Left renal cortex interstitium (tissue), 4 donors: ENCODE data around the gene SH2D2A. TPM values are rescaled to one million over a fixed set of nuclear protein-coding genes. Genes with fewer than 3 reads are reported as not detected.

Experiments used
- DNase-seq, 4 donors: peaks; one replicate each; pipeline ENCODE4 v3.0.0-alpha.2; 2013; ENCODE audit warnings: low read depth in 4 of 4, low spot score in 2 of 4, missing footprints in 1 of 4
- polyA plus RNA-seq, 4 donors: library from polyadenylated mRNA; unstranded; fragments of 120-200 nt; gene quantifications; one replicate each; pipeline ENCODE4 v1.2.1, GENCODE V29; 2013; ENCODE audit not compliant: insufficient read length in 4 of 4

The SH2D2A gene
- polyA plus RNA-seq, result 1 to 10 TPM in 2 of 4 donors, under 1 TPM in 2; 0.49 to 1.6 (median 1.0) TPM

- DNase-seq, result no peak
These were observed at the start of gene SH2D2A for GRCh38 chr1:156816561-156817328. SH2D2A (minus strand) TSS chr1:156816848; CDS start chr1:156816708, 140 bp downstream.

DNA sequence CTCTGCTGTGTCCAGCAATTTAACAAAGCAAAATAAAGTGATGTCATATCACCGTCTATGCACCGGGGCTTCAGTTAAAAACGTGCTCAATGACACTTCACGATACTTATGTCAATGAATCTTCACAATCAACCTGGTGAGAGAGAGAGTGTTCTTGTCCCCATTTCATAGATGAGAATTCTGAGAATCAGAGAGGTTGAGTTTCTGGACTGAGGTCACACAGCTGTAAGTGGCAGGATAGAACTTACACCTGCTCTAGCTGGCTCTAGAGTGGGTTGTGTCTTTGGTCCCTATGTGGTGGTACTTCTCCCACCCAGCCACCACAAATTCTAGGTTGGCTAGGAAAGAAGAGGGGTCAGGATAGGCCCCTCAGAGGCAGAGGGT is 49.2 kb upstream of the SH2D2A start:
- DNase-seq, result no peak

- DNase-seq, result no peak
These were observed 48.6 kb upstream of the SH2D2A start for GRCh38 chr1:156865258-156865657.

GRCh38 chr1:156864796-156865195 is 48.1 kb upstream of the SH2D2A start:
- no peak for DNase-seq

GRCh38 chr1:156863631-156864030 is 47.0 kb upstream of the SH2D2A start:
- no peak for DNase-seq

- no peak for DNase-seq
These were observed 46.5 kb upstream of the SH2D2A start for GRCh38 chr1:156862997-156863599.

GRCh38 chr1:156862584-156862983 is 45.9 kb upstream of the SH2D2A start:
- no peak for DNase-seq

GRCh38 chr1:156860628-156861423 is 44.2 kb upstream of the SH2D2A start, which contains the start of gene NTRK1:
NTRK1 (plus strand) TSS chr1:156860865; CDS start chr1:156860935, 70 bp downstream.
- no peak for DNase-seq

- no peak for DNase-seq
These were observed 43.5 kb upstream of the SH2D2A start for GRCh38 chr1:156860113-156860627.

DNA sequence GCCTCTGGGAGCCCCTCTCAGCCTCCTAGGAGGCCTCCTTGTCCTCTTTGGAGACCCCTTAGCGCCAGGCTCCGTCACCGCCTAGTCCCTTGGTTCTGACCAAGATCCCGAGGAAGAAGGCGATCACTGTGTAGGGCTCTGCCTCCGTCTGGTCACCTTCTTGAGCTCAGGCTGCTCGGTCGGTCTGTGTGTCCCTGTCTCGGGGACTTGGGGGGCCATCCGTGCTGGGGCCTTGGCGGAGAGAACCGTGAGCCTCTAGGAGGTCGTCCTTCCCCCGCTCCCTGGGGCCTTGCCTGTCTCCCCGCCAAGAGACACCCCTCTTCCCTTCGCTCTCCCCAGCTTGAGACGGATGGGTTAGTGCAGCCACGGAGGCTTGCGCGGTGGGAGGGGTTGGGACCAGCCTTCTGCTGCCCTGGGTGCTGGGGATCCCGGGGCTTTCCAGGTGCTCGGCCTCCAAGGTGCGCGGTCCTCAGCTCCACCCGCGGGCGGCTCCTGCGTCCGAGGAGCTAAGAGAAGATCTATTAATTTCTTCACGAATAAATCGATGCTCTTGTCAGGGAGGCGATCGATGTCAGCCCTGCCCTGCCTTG is 43.0 kb upstream of the SH2D2A start:
- DNase-seq, result no peak

DNA sequence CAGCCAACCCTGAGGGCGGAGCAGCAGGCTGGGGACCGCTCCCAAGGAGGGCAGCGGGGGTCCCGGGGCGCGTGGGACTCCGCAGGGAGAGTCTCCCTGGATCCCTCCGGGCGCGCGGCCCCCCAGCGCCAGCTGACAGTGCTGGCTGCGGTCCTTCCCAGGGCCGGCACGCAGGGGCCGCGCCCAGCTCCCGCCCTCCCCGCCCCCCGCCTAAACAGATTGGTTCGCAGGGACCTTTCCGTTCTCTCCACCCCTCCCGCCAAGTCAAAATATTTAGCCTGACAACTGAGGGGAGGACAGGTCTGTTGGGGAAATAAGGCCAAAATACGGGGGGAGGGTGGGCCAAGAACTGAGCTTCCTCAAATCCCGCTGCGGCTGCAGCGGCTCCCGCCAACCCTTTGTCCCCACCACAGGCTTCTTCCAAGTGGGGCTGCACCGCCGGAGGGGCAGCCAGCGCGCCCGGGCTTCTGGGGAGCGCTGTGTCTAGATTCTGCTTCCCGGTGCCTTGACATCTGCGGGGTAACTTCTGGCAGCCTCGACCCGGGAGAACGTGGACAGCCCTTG is 42.4 kb upstream of the SH2D2A start, which contains the start of gene INSRR:
Gene INSRR, minus strand, starts transcription at position 159 of the 564 bp plus-strand sequence. CDS start 496 bp downstream, outside the sequence.
- DNase-seq, result no peak

DNA sequence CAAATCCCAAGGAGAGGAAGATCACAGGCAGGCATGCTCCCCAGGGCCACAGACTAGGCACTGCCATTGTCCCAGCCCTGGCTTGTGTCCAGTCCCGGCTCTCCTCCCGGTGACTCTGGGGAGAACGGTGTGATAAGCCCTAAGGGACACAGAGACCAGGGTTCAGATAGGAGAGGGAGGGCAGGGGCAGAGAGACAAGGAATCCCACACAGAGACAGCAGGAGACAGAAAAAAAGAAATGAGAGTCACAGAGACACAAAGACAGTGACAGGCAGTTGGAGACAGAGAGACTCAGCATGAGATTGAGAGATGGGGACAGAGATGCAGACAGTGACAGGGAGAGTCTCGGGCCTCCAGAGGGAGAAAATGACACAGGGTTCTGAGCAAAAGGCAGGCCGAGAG is 41.9 kb upstream of the SH2D2A start:
- no peak for DNase-seq

- DNase-seq, result no peak
These were observed 40.9 kb upstream of the SH2D2A start for GRCh38 chr1:156857532-156857931.

DNA sequence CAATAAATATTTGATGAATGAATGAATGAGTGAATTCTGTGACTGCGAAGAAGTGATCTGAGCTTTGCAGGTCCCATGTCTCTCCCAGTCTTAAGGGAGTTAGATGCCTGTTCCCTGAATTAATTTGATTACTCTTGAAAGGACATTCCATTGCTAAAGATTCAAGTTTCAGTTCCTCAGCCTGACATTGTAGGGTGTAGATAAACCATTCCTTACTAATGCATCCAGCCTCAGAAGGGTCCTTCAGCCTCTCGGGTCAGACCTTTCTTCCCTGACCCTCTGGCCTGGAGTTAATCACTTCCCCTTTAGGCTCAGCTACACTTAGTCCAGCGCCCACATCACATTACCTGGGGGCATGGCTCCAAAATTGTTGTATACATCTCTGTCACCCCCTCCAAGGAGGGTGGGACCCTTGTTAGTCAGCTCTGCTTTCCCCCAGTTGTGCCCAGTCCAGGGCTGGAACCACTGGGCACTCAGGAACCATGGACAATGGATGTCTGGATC is 39.7 kb upstream of the SH2D2A start:
- no peak for DNase-seq

GRCh38 chr1:156854634-156855033 is 38.0 kb upstream of the SH2D2A start:
- DNase-seq, result no peak

GRCh38 chr1:156853761-156854160 is 37.1 kb upstream of the SH2D2A start:
- DNase-seq, result no peak

GRCh38 chr1:156852418-156852874 is 35.8 kb upstream of the SH2D2A start:
- DNase-seq, result no peak

- no peak for DNase-seq
These were observed 35.2 kb upstream of the SH2D2A start for GRCh38 chr1:156851779-156852417.

- DNase-seq, result no peak
These were observed 32.5 kb upstream of the SH2D2A start for GRCh38 chr1:156849151-156849496.
